ENCODE data around the gene GPX4.

GPX4 gene

DNA sequence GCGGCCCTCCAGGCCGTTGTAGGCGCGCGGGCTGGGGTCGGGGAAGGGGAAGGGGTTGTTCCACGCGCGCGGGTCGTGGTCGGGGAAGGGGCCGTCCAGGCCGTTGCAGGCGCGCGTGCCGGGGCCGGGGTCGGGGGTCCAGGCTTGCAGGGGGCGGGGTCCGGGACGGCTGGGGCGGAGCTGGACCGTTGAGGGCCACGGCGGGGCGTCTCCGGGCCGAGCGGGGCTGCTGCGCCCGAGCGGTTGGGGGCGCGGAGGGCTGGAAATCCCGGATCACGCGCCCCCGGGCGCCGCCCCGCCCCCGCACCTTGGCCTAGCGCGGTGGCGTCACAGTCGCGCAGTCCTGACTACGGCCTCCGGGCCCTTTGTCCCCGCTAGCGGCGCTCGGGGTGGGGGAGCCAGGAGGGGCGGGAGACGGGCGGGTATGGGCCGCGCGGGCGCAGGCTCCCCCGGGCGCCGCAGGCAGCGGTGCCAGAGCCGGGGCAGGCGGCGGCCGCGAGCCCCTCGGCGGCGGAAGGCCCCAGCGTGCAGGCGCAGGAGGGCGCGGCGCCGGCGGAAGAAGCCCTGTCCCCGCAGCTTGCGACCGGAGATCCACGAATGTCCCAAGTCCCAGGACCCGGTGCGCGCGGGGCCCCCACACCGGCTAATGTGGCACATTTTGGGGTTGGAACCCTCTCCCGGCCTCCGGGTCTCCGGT is 665 bp downstream of the GPX4 start:
- no peaks in the 10 kb centered on the region for H3K27me3 ChIP-seq (ENCODE audit: insufficient read depth, low read length)
- peak overlapping the region; percentile 88 for H3K4me3 ChIP-seq (ENCODE audit: low read depth, low read length)
- H3K4me2 ChIP-seq (ENCODE audit: low read length) = peak overlapping the region; percentile 85
- peak overlapping the region; percentile 93 for H3K18ac ChIP-seq (ENCODE audit: low read length)
- no CpG with 5 or more reads among the region's 93 CpGs for WGBS (ENCODE audit: extremely low coverage, insufficient coverage, insufficient read length)
- H3K23ac ChIP-seq (ENCODE audit: low read length) = no peak overlapping the region
- H3K9ac ChIP-seq (ENCODE audit: low read length) = peak overlapping the region; percentile 91
- H4K91ac ChIP-seq (ENCODE audit: low read depth, low read length) = peak overlapping the region; percentile 87
- H4K8ac ChIP-seq (ENCODE audit: low read depth, low read length) = peak overlapping the region; percentile 83
- peak overlapping the region; percentile 97 for H3K14ac ChIP-seq (ENCODE audit: low read length)
- H2BK5ac ChIP-seq (ENCODE audit: low read depth, low read length, poor library complexity) = peak overlapping the region; percentile 93
- H3K4ac ChIP-seq (ENCODE audit: low read depth, low read length) = peak overlapping the region; percentile 7
- H2AFZ ChIP-seq (ENCODE audit: insufficient read depth, low read length, poor library complexity) = peak overlapping the region; percentile 62
- H3K4me1 ChIP-seq (ENCODE audit: control insufficient read depth in 1 of 2, insufficient read depth in 2 of 2, low read length in 2 of 2) = peaks cover 24 to 25% of the 10 kb centered on the region in 2 experiments
- H4K12ac ChIP-seq (ENCODE audit: low read depth, low read length) = peak overlapping the region; percentile 86
- H3K9me3 ChIP-seq (ENCODE audit: insufficient read depth, low read depth, low read length) = no peaks in the 10 kb centered on the region
- peak overlapping the region; percentile 73 for H2AK5ac ChIP-seq (ENCODE audit: low read length)
- peak; percentile 79 to 88 for DNase-seq
- H3K79me2 ChIP-seq (ENCODE audit: control insufficient read depth, insufficient read depth, low read length, poor library complexity) = peaks cover 9% of the 10 kb centered on the region
- H2BK120ac ChIP-seq (ENCODE audit: insufficient read depth, low read length, poor library complexity) = peak overlapping the region; percentile 53
- H3K27ac ChIP-seq (ENCODE audit: low read depth, low read length) = peak overlapping the region; percentile 95
- peaks cover 36 to 37% of the 10 kb centered on the region in 2 experiments for H3K36me3 ChIP-seq (ENCODE audit: control insufficient read depth in 1 of 2, insufficient read depth in 2 of 2, low read length in 2 of 2)
- peaks cover 25% of the 10 kb centered on the region for H3K79me1 ChIP-seq (ENCODE audit: low read length)
- H2BK12ac ChIP-seq (ENCODE audit: low read length) = no peak overlapping the region

DNA sequence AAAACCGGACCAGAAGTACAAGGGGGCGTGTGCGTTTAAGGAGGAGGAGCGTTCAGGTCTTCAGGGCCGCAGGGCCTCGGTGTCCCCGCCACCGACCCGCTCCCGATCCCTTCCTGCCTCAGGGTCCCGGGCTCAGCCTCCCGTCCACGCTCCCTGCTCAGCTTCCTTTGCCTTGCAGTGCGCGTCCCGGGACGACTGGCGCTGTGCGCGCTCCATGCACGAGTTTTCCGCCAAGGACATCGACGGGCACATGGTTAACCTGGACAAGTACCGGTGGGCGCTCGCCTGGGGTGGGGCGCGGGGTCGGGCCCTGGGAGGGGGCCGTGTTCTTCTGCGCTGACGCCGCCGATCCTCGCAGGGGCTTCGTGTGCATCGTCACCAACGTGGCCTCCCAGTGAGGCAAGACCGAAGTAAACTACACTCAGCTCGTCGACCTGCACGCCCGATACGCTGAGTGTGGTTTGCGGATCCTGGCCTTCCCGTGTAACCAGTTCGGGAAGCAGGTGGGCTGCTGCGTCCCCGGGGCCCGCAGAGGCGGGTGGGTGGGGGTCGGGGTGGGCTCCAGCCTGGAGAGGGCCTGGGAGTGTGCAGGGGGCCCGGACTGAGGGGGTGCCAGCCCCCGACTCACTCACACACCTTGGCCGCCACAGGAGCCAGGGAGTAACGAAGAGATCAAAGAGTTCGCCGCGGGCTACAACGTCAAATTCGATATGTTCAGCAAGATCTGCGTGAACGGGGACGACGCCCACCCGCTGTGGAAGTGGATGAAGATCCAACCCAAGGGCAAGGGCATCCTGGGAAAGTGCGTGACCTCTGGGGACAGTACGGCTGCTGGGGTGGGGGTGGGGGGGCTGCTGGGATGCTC is 1.4 kb downstream of the GPX4 start:
- H3K4me1 ChIP-seq (ENCODE audit: control insufficient read depth in 1 of 2, insufficient read depth in 2 of 2, low read length in 2 of 2) = peaks cover 24 to 25% of the 10 kb centered on the region in 2 experiments
- no peak overlapping the region for H2BK12ac ChIP-seq (ENCODE audit: low read length)
- H3K36me3 ChIP-seq (ENCODE audit: control insufficient read depth in 1 of 2, insufficient read depth in 2 of 2, low read length in 2 of 2) = peaks cover 42 to 44% of the 10 kb centered on the region in 2 experiments
- peak overlapping the region; percentile 77 for H3K4ac ChIP-seq (ENCODE audit: low read depth, low read length)
- peak overlapping the region; percentile 34 for H4K8ac ChIP-seq (ENCODE audit: low read depth, low read length)
- H2BK5ac ChIP-seq (ENCODE audit: low read depth, low read length, poor library complexity) = peak overlapping the region; percentile 23
- peaks cover 25% of the 10 kb centered on the region for H3K79me1 ChIP-seq (ENCODE audit: low read length)
- H3K14ac ChIP-seq (ENCODE audit: low read length) = peak overlapping the region; percentile 16
- H3K27ac ChIP-seq (ENCODE audit: low read depth, low read length) = peak overlapping the region; percentile 95
- H3K9me3 ChIP-seq (ENCODE audit: insufficient read depth, low read depth, low read length) = no peaks in the 10 kb centered on the region
- H3K18ac ChIP-seq (ENCODE audit: low read length) = peak overlapping the region; percentile 7
- peak overlapping the region; percentile 2 for H2BK120ac ChIP-seq (ENCODE audit: insufficient read depth, low read length, poor library complexity)
- no peak overlapping the region for H3K23ac ChIP-seq (ENCODE audit: low read length)
- peak in 1 of 2 donors; percentile 59 for DNase-seq
- WGBS (ENCODE audit: extremely low coverage, insufficient coverage, insufficient read length) = no CpG with 5 or more reads among the region's 69 CpGs
- peak overlapping the region; percentile 85 for H3K4me2 ChIP-seq (ENCODE audit: low read length)
- H3K4me3 ChIP-seq (ENCODE audit: low read depth, low read length) = peak overlapping the region; percentile 88
- H3K79me2 ChIP-seq (ENCODE audit: control insufficient read depth, insufficient read depth, low read length, poor library complexity) = peaks cover 9% of the 10 kb centered on the region
- no peak overlapping the region for H2AFZ ChIP-seq (ENCODE audit: insufficient read depth, low read length, poor library complexity)
- H3K27me3 ChIP-seq (ENCODE audit: insufficient read depth, low read length) = no peaks in the 10 kb centered on the region
- H4K12ac ChIP-seq (ENCODE audit: low read depth, low read length) = no peak overlapping the region
- H2AK5ac ChIP-seq (ENCODE audit: low read length) = peak overlapping the region; percentile 13
- peak overlapping the region; percentile 85 for H3K9ac ChIP-seq (ENCODE audit: low read length)
- H4K91ac ChIP-seq (ENCODE audit: low read depth, low read length) = peak overlapping the region; percentile 52

DNA sequence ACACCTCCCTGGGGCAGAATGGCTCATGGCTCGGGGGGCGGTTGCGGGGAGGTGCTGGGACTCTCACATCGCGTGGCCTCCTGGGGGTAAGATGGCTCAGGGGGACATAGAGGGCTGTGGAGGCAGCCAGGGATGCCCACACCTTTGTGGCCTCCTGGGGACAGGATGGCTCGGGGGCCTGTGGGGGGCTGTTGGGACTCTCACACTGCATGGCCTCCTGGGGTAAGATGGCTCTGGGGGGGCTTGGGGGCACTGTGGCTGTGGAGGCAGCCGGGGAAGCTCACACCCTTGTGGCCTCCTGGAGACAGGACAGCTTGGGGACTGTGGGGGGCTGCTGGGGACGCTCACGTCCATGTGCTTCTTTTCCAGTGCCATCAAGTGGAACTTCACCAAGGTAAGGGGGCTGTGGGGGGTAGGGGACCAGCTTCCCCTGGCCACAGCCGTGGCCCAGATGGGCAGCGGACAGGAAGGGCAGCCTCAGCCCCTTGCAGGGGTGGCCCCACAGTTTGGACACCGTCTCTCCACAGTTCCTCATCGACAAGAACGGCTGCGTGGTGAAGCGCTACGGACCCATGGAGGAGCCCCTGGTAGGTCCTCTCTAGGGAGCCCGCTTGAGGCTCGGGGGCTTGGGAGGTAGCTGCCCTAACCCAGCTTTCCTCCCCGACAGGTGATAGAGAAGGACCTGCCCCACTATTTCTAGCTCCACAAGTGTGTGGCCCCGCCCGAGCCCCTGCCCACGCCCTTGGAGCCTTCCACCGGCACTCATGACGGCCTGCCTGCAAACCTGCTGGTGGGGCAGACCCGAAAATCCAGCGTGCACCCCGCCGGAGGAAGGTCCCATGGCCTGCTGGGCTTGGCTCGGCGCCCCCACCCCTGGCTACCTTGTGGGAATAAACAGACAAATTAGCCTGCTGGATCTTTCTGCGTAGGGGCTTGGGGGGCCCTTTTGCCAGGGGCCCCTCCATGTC is 2.4 kb downstream of the GPX4 start:
- Histone ChIP-seq H3K27ac (ENCODE audit: low read depth, low read length) (no peak overlapping the region), H3K18ac (ENCODE audit: low read length) (no peak overlapping the region), H3K79me1 (ENCODE audit: low read length) (peaks cover 25% of the 10 kb centered on the region), H3K4me2 (ENCODE audit: low read length) (no peak overlapping the region), H2BK5ac (ENCODE audit: low read depth, low read length, poor library complexity) (no peak overlapping the region), H3K9ac (ENCODE audit: low read length) (no peak overlapping the region), H2AK5ac (ENCODE audit: low read length) (no peak overlapping the region), H3K14ac (ENCODE audit: low read length) (no peak overlapping the region), H4K8ac (ENCODE audit: low read depth, low read length) (no peak overlapping the region), H3K27me3 (ENCODE audit: insufficient read depth, low read length) (no peaks in the 10 kb centered on the region), H2BK120ac (ENCODE audit: insufficient read depth, low read length, poor library complexity) (no peak overlapping the region), H4K91ac (ENCODE audit: low read depth, low read length) (no peak overlapping the region), H3K36me3 (ENCODE audit: control insufficient read depth in 1 of 2, insufficient read depth in 2 of 2, low read length in 2 of 2) (peaks cover 51 to 53% of the 10 kb centered on the region in 2 experiments), H2BK12ac (ENCODE audit: low read length) (no peak overlapping the region), H3K9me3 (ENCODE audit: insufficient read depth, low read depth, low read length) (no peaks in the 10 kb centered on the region), H4K12ac (ENCODE audit: low read depth, low read length) (no peak overlapping the region), H3K4me1 (ENCODE audit: control insufficient read depth in 1 of 2, insufficient read depth in 2 of 2, low read length in 2 of 2) (peaks cover 24 to 25% of the 10 kb centered on the region in 2 experiments), H3K4me3 (ENCODE audit: low read depth, low read length) (no peak overlapping the region), H2AFZ (ENCODE audit: insufficient read depth, low read length, poor library complexity) (no peak overlapping the region), H3K4ac (ENCODE audit: low read depth, low read length) (peak overlapping the region; percentile 3), H3K23ac (ENCODE audit: low read length) (no peak overlapping the region), H3K79me2 (ENCODE audit: control insufficient read depth, insufficient read depth, low read length, poor library complexity) (peaks cover 9% of the 10 kb centered on the region)
- DNase-seq = no peak
- no CpG with 5 or more reads among the region's 32 CpGs for WGBS (ENCODE audit: extremely low coverage, insufficient coverage, insufficient read length)
